SK-N-SH (cell line): Measurements from ENCODE around the gene LFNG. TPM values are rescaled to one million over a fixed set of nuclear protein-coding genes. Genes with fewer than 3 reads are reported as not detected.

ENCODE experiments used
- CTCF ChIA-PET: fragments of 300-600, 350-600 bp; formaldehyde crosslinking; extraction: SDS; loops from one replicate; lab custom pipeline; 2021; lab: Yijun Ruan, JAX
- POLR2A ChIA-PET: fragments of 350-600 bp; sonication (Branson Sonifier 250); formaldehyde crosslinking; extraction: SDS; loops from one replicate; lab custom pipeline; 2020; ENCODE audit warnings: antibody characterized with exemption, inconsistent platforms; lab: Yijun Ruan, JAX
- DNase-seq: peaks from one replicate; pipeline ENCODE4 v3.0.0; 2012
- H2AFZ ChIP-seq: fragments of 200-600 bp; sonication (generic); 2 replicates; pipeline ENCODE4 v1.8.1; 2016; ENCODE audit warnings: antibody characterized with exemption, mild to moderate bottlenecking, low read depth
- H3F3A ChIP-seq: fragments of 200-600 bp; sonication (generic); replicated peaks from 2 replicates; pipeline ENCODE3; 2016; ENCODE audit warnings: antibody characterized with exemption, mild to moderate bottlenecking; ENCODE audit not compliant: insufficient read depth
- H3K27ac ChIP-seq, 2 experiments: fragments of 200-500 bp in 1 of 2; fragments of 200-600 bp in 1 of 2; sonication (Bioruptor generic) in 1 of 2; sonication (generic), shearing (Covaris generic) in 1 of 2; 2 replicates each; pipeline versions ENCODE4 v1.5.1 to v1.6.1; 2014 to 2016; ENCODE audit warnings: low read depth in 2 of 2, inconsistent platforms in 1 of 2, low read length in 1 of 2, mild to moderate bottlenecking in 1 of 2, mixed read lengths in 1 of 2
- H3K27me3 ChIP-seq: fragments of 200-600 bp; sonication (generic), shearing (Covaris generic); 2 replicates; pipeline ENCODE4 v1.6.1; 2016; ENCODE audit warnings: mixed run types; ENCODE audit not compliant: insufficient read depth
- H3K36me3 ChIP-seq, 2 experiments: fragments of 200-500 bp in 1 of 2; fragments of 200-600 bp in 1 of 2; sonication (Bioruptor generic) in 1 of 2; sonication (generic) in 1 of 2; replicated peaks in 1 of 2; 2 replicates each; pipeline versions ENCODE3 to v1.5.1; 2014 to 2016; ENCODE audit warnings: low read length in 1 of 2, mild to moderate bottlenecking in 1 of 2; ENCODE audit not compliant: insufficient read depth in 2 of 2, control insufficient read depth in 1 of 2
- H3K4me1 ChIP-seq, 2 experiments: fragments of 200-500 bp in 1 of 2; fragments of 200-600 bp in 1 of 2; sonication (Bioruptor generic) in 1 of 2; sonication (generic), shearing (Covaris generic) in 1 of 2; 2 replicates each; pipeline versions ENCODE4 v1.5.1 to v1.6.1; 2014 to 2016; ENCODE audit warnings: low read depth in 1 of 2, low read length in 1 of 2, mixed run types in 1 of 2; ENCODE audit not compliant: insufficient read depth in 2 of 2, control insufficient read depth in 1 of 2
- H3K4me2 ChIP-seq: fragments of 200-600 bp; sonication (generic), shearing (Covaris generic); 2 replicates; pipeline ENCODE4 v1.6.1; 2017; ENCODE audit warnings: mixed run types
- H3K4me3 ChIP-seq, 2 experiments: fragments of 200-500 bp in 1 of 2; fragments of 200-600 bp in 1 of 2; sonication (Bioruptor generic) in 1 of 2; sonication (generic), shearing (Covaris generic) in 1 of 2; 2 replicates each; pipeline versions ENCODE4 v1.5.1 to v1.8.1; 2014 to 2016; ENCODE audit warnings: low read depth in 2 of 2, inconsistent platforms in 1 of 2, low read length in 1 of 2, mild to moderate bottlenecking in 1 of 2, mixed read lengths in 1 of 2, moderate library complexity in 1 of 2
- H3K79me2 ChIP-seq: fragments of 200-600 bp; sonication (generic); 2 replicates; pipeline ENCODE4 v1.8.1; 2017; ENCODE audit warnings: mild to moderate bottlenecking; ENCODE audit not compliant: insufficient read depth
- H3K9ac ChIP-seq: fragments of 200-600 bp; sonication (generic); 2 replicates; pipeline ENCODE4 v1.6.1; 2017; ENCODE audit warnings: mixed run types
- H3K9me2 ChIP-seq: fragments of 200-600 bp; sonication (generic); 2 replicates; pipeline ENCODE4 v1.6.1; 2017; ENCODE audit warnings: mixed run types
- H3K9me3 ChIP-seq: fragments of 200-600 bp; sonication (generic); 2 replicates; pipeline ENCODE4 v1.6.1; 2017; ENCODE audit warnings: mixed run types, mild to moderate bottlenecking, moderate library complexity
- H4K20me1 ChIP-seq: fragments of 200-600 bp; sonication (generic); 2 replicates; pipeline ENCODE4 v1.6.1; 2017; ENCODE audit warnings: mild to moderate bottlenecking, mixed run types; ENCODE audit not compliant: insufficient read depth
- CHD2 ChIP-seq: fragments of 150-350 bp; IDR thresholded peaks from 2 replicates; pipeline ENCODE4 v1.6.1; 2018; ENCODE audit warnings: low read length; ENCODE audit not compliant: partially characterized antibody
- ELF1 ChIP-seq: IDR thresholded peaks from 2 replicates; pipeline ENCODE4 v1.4.0; 2012
- EP300 ChIP-seq, 2 experiments: IDR thresholded peaks; 2 replicates each; pipeline versions ENCODE4 v1.4.0 to v1.6.1; 2012; ENCODE audit warnings: borderline replicate concordance in 1 of 2, low read depth in 1 of 2, low read length in 1 of 2
- FOSL2 ChIP-seq: IDR thresholded peaks from 2 replicates; pipeline ENCODE4 v1.4.0; 2012; ENCODE audit warnings: low read depth, mild to moderate bottlenecking, moderate library complexity, borderline replicate concordance
- FOXJ3 ChIP-seq: sonication (generic); formaldehyde crosslinking; IDR thresholded peaks from 2 replicates; pipeline ENCODE4 v1.5.1; 2020; ENCODE audit warnings: mild to moderate bottlenecking, missing genetic modification reagents
- GABPA ChIP-seq: IDR thresholded peaks from 2 replicates; pipeline ENCODE4 v1.4.0; 2012; ENCODE audit warnings: low read depth, mild to moderate bottlenecking
- JUND ChIP-seq: IDR thresholded peaks from 2 replicates; pipeline ENCODE4 v1.4.0; 2012
- NFIC ChIP-seq: IDR thresholded peaks from 2 replicates; pipeline ENCODE4 v1.4.0; 2012; ENCODE audit warnings: borderline replicate concordance
- RAD21 ChIP-seq: IDR thresholded peaks from 2 replicates; pipeline ENCODE4 v1.6.1; 2012; ENCODE audit warnings: mild to moderate bottlenecking, low read length
- RXRA ChIP-seq: IDR thresholded peaks from 2 replicates; pipeline ENCODE4 v1.4.0; 2012; ENCODE audit warnings: low read depth, mild to moderate bottlenecking, borderline replicate concordance
- SIN3A ChIP-seq: IDR thresholded peaks from 2 replicates; pipeline ENCODE4 v1.6.1; 2012; ENCODE audit warnings: low read depth, mild to moderate bottlenecking, low read length, moderate library complexity, borderline replicate concordance
- TCF12 ChIP-seq: IDR thresholded peaks from 2 replicates; pipeline ENCODE4 v1.4.0; 2012
- TEAD4 ChIP-seq: IDR thresholded peaks from 2 replicates; pipeline ENCODE4 v1.4.0; 2012; ENCODE audit warnings: mild to moderate bottlenecking, borderline replicate concordance; ENCODE audit not compliant: insufficient read depth
- WGBS: methylation state at CpG from one replicate; pipeline ENCODE4 v1.1.6; 2017; ENCODE audit warnings: low lambda C conversion rate; 5-methylcytosine and 5-hydroxymethylcytosine counted together
- polyA plus RNA-seq, 3 experiments: library from polyadenylated mRNA; depleted of rRNA; stranded (reverse); fragments of >200 nt; gene quantifications; 2 replicates each; pipeline ENCODE4 v1.2.3, GENCODE V29; 2012
- TF ChIP-seq, protein P1 (sequence below): fragments of 200-600 bp; sonication (generic); IDR thresholded peaks from 2 replicates; pipeline ENCODE4 v1.6.1; 2017; ENCODE audit warnings: antibody characterized with exemption, mild to moderate bottlenecking, moderate library complexity
- TF ChIP-seq, protein P2 (sequence below): IDR thresholded peaks from 2 replicates; pipeline ENCODE4; 2012
- TF ChIP-seq, protein P3 (sequence below): fragments of 150-350 bp; IDR thresholded peaks from 2 replicates; pipeline ENCODE4 v1.6.1; 2016; ENCODE audit warnings: mild to moderate bottlenecking, low read depth, low read length

LFNG gene
- polyA plus RNA-seq, 1 of the 3 experiments (the other 2 are of a cell fraction), result 9.4 TPM

DNA sequence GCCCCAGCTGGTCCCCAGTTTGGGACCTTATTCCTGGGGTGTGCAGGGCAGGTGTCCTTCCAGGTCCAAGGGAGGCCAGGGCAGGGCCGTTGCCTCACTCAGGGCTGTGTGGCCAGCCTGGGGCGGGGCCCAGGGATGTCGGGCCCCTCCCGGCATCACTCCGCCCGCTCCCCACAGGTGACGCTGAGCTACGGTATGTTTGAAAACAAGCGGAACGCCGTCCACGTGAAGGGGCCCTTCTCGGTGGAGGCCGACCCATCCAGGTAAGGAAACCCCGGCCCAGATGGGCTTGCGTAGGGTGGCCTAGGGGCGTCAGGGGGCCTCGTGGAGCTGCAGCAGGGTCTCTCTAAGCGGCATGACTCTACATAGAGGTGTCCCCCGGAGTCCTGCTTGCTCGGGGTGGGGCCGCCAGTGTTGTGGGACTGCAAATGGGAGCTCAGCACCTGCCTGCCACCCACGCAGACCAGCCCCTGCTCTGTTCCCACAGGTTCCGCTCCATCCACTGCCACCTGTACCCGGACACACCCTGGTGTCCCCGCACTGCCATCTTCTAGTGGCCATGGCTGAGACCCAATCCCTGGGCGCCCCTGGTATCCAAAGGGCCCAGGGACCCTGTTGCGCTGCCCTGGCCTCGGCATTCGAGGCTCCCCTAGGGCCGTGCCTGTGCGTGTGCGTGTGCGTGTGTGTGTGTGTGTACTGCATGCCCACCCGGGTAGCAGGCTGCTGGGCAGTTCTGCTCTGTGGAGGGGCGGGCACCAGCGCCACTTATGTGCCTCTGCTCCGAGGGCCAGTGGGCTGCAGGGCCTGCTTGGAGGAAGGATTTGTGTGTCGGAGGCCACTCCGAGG lies 7.3 kb downstream of the LFNG start:
- 98% methylated on average over 22 of the region's 40 CpGs for WGBS
- H3K27me3 ChIP-seq, result no peaks in the 10 kb centered on the region
- no peak overlapping the region; the same call in 1 of the 2 replicates for H3K4me2 ChIP-seq
- peaks cover 28% of the 10 kb centered on the region; the same call in 1 of the 2 replicates for H3K79me2 ChIP-seq
- no peak overlapping the region for H3K9ac ChIP-seq
- no peak for DNase-seq
- CTCF ChIA-PET, result interaction anchor here (0.8 to 1.6 kb wide), 3 partner anchors 9 to 75 kb away, joined by 3 to 4 read pairs (median 3); no protein-coding TSS in a partner anchor
- H3K36me3 ChIP-seq, result peaks cover 6 to 7% of the 10 kb centered on the region in 2 experiments
- H2AFZ ChIP-seq, result no peak overlapping the region
- no peak for TF ChIP-seq CHD2
- no peak for TF ChIP-seq FOXJ3 (CRISPR knock-in tag)
- TF ChIP-seq, protein P1, sequence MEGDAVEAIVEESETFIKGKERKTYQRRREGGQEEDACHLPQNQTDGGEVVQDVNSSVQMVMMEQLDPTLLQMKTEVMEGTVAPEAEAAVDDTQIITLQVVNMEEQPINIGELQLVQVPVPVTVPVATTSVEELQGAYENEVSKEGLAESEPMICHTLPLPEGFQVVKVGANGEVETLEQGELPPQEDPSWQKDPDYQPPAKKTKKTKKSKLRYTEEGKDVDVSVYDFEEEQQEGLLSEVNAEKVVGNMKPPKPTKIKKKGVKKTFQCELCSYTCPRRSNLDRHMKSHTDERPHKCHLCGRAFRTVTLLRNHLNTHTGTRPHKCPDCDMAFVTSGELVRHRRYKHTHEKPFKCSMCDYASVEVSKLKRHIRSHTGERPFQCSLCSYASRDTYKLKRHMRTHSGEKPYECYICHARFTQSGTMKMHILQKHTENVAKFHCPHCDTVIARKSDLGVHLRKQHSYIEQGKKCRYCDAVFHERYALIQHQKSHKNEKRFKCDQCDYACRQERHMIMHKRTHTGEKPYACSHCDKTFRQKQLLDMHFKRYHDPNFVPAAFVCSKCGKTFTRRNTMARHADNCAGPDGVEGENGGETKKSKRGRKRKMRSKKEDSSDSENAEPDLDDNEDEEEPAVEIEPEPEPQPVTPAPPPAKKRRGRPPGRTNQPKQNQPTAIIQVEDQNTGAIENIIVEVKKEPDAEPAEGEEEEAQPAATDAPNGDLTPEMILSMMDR, result no peak
- TF ChIP-seq GABPA, result no peak
- no peak overlapping the region for H3K4me3 ChIP-seq
- H3K9me3 ChIP-seq, result no peaks in the 10 kb centered on the region
- H3K27ac ChIP-seq, result peak overlapping the region in 1 of 2 experiments; percentile 53; a peak in 2 of 4 replicates
- POLR2A ChIA-PET, result interaction anchor here (0.5 kb wide), 1 partner anchor 29 kb away, joined by 3 read pairs; no protein-coding TSS in a partner anchor
- no peaks in the 10 kb centered on the region for H3K9me2 ChIP-seq
- H3K4me1 ChIP-seq, result peaks cover 62 to 66% of the 10 kb centered on the region in 2 experiments; a peak in 3 of 4 replicates
- peaks cover 53% of the 10 kb centered on the region for H3F3A ChIP-seq
- no peaks in the 10 kb centered on the region for H4K20me1 ChIP-seq

DNA sequence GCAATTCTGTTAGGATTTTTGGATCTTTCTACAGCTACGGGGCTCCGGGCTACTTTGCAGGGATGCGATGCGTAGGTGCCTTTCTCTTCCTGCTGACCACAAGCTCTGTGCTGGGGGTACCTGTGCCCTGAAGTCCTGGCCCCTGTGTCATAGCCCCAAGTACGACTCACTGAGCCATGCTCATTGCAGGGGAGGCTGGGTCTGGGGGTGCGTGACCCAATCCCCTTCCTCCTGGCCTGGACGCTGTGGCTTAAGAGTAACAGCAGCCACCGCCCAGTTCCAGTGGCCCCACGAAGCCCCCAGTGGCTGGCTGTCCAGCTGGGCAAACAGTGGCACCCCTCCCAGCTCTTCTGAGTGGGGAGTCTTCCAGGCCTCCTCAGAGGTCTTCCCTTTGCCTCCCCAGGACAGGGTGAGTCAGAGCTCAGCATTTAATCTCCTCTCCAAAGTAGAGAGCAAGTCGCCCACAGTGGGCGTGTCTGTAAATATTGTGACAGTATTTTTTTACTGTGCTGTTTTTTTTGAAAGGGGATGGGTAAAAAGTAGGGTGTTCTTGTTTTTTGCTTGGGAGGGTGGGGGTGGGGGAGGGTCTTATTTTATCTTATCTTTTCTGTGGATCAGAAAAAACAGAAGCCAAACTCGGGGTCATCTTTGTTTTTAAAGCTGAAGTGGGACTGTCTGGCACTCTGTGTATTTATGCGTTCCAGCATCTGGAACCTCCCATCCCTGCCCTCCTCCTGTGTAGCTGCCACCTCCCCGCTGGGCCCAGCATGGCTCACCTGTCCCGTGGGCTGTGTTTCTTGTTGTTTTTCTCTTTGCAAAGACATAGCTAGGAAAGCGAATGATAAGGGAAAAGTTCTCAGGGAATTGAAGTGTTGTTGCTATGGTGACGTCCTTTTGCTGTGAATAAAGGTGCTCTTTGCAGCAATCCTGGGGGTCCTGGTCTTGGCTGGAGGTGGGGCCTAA lies 8.2 kb downstream of the LFNG start:
- Histone ChIP-seq H2AFZ (no peak overlapping the region), H3K4me2 (peak overlapping the region; percentile 71), H3F3A (peaks cover 47% of the 10 kb centered on the region), H3K79me2 (peaks cover 19% of the 10 kb centered on the region; the same call in 1 of the 2 replicates), H3K9me3 (no peaks in the 10 kb centered on the region), H4K20me1 (no peaks in the 10 kb centered on the region), H3K27ac (peak overlapping the region in 1 of 2 experiments; percentile 53; a peak in 3 of 4 replicates), H3K4me1 (peaks cover 53 to 57% of the 10 kb centered on the region in 2 experiments; a peak in 3 of 4 replicates), H3K4me3 (peak overlapping the region in 1 of 2 experiments; percentile 10; a peak in 1 of 4 replicates), H3K36me3 (peaks cover 6 to 7% of the 10 kb centered on the region in 2 experiments), H3K9me2 (no peaks in the 10 kb centered on the region), H3K9ac (peak overlapping the region; percentile 15; the same call in 1 of the 2 replicates), H3K27me3 (no peaks in the 10 kb centered on the region)
- no peak for DNase-seq
- CTCF ChIA-PET, result interaction anchor here (0.9 to 1.8 kb wide), 4 partner anchors 11 to 143 kb away, joined by 3 to 5 read pairs (median 4); no protein-coding TSS in a partner anchor
- POLR2A ChIA-PET, result interaction anchor here (0.5 to 1.4 kb wide), 3 partner anchors 11 to 28 kb away, joined by 3 read pairs; no protein-coding TSS in a partner anchor
- 45% methylated on average over 13 of the region's 17 CpGs for WGBS
- TF ChIP-seq TCF12, result peak; percentile 69
- TF ChIP-seq EP300 (IDR thresholded peaks at IDR 0.05; ENCODE audit: borderline replicate concordance in 1 of 2, low read depth in 1 of 2, low read length in 1 of 2), result peak in 1 of 2 experiments; percentile 39; a peak in 1 of 4 replicates
- TF ChIP-seq, protein P2, sequence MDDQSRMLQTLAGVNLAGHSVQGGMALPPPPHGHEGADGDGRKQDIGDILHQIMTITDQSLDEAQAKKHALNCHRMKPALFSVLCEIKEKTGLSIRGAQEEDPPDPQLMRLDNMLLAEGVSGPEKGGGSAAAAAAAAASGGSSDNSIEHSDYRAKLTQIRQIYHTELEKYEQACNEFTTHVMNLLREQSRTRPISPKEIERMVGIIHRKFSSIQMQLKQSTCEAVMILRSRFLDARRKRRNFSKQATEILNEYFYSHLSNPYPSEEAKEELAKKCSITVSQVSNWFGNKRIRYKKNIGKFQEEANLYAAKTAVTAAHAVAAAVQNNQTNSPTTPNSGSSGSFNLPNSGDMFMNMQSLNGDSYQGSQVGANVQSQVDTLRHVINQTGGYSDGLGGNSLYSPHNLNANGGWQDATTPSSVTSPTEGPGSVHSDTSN, result 0 out of 2 replicates have a peak, but pooled peaks have one; percentile 38
- TF ChIP-seq SIN3A, result no peak
- TF ChIP-seq FOSL2, result peak; percentile 74
- TF ChIP-seq, protein P3, sequence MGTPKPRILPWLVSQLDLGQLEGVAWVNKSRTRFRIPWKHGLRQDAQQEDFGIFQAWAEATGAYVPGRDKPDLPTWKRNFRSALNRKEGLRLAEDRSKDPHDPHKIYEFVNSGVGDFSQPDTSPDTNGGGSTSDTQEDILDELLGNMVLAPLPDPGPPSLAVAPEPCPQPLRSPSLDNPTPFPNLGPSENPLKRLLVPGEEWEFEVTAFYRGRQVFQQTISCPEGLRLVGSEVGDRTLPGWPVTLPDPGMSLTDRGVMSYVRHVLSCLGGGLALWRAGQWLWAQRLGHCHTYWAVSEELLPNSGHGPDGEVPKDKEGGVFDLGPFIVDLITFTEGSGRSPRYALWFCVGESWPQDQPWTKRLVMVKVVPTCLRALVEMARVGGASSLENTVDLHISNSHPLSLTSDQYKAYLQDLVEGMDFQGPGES, result no peak
- no peak for TF ChIP-seq RAD21
- TF ChIP-seq NFIC, result peak; percentile 16; the same call in 1 of the 2 replicates
- TF ChIP-seq RXRA, result 0 out of 2 replicates have a peak, but pooled peaks have one; percentile 43
- peak; percentile 65; the same call in 1 of the 2 replicates for TF ChIP-seq JUND
- 0 out of 2 replicates have a peak, but pooled peaks have one; percentile 26 for TF ChIP-seq TEAD4
- TF ChIP-seq ELF1, result no peak
